Brain pericyte (primary cell): ENCODE results near the gene GATAD2B.

ENCODE experiments used
- DNase-seq: peaks from one replicate; pipeline ENCODE4 v3.0.0-alpha.2; 2012; ENCODE audit warnings: low read depth, low spot score

The GATAD2B gene

GRCh38 chr1:153951801-153952200 is 29.0 kb upstream of the GATAD2B start:
- no peak for DNase-seq

GRCh38 chr1:153951183-153951582 is 28.4 kb upstream of the GATAD2B start:
- no peak for DNase-seq

DNA sequence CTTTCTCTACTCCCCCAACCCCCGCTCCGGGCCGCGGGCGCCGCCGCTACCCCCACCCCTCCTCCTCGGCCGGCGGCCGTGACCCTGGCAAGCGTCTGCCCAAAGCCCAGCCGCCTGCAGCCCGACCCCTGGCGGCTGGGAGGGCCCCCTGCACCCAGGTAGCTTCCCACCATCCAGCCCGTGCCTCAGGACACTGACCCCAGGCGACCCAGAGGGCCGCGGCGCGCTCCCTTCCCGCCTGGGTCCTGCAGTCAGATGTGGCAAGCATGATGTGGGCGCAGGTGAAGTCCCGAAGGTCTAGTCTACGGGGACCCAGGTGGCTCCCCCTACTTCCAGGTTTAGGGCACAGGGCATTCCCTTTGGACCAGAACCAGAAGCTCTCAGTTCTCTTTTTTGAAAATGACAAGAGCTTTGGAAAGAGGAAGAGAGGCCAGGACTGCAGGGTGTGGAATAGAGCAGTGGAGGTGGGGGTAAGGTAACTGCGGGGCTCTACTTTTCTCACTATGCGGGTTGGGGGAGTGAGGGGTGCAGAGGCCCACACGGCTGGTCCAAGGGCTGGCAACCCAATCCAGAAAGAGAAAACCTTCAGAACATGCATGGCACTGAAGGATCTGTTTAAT is 24.0 kb upstream of the GATAD2B start, which contains the start of gene DENND4B:
TSS of gene DENND4B (minus strand) at position 97 of the 620 bp plus-strand sequence. CDS start 2,344 bp downstream, outside the sequence.
- no peak for DNase-seq

DNA sequence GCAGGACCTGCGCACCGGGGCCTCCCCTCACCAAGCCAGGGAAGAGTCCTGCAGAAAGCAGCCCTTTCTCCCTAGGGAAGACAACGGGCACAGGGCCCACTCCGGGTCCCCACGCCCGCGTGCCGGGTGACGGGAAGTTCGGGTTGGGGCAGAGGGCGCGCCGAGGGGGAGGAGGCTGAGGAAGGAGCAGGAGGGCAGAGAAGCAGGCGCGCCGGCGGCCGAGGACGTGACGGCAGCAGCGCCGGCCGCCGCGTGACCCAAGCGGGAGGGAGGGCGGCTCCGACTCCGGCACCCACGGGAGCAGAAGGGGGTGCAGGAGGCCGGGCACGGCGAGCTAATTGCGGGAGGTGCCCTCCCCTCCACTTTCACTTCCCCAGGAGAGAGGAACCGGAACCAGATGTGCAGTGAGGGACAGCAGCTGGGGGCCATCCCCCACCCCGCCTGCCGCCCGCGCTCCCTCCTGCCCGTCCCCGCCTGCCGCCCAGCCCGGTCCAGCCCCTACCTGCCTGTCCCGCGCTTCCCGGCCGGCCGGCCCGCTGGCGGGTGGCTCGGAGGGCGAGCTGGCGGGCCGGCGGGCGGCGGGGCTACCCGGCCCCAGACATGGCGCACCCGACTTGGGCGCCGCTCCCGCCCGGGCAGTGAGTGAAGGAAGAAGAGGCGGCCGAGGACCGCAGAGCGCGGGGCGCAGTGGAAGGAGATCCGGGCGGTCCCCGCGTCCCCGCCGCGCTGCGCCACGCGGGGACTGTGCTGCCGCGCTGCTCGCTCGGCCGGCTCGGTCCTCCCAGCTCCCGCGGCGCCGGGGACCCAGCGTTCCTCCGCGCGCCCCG is 23.2 kb upstream of the GATAD2B start:
- DNase-seq: no peak

- no peak for DNase-seq
Measured at GRCh38 chr1:153945131-153945794, 22.5 kb upstream of the GATAD2B start.

DNA sequence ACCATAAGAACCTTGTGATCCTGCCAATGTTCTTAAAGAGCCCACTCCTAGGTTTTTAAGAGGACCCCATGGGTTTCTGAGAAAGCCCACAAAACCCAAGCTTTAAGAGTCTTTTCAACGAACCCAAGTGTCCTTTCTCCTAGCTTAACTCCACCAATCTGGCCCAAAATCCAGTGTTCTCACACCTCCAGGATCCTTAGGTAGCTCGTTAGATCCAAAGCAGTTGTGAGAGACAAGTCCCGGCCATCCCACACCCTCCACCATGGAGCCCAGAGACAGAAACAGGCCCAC is 22.0 kb upstream of the GATAD2B start:
- DNase-seq: no peak

GRCh38 chr1:153944005-153944826 is 21.4 kb upstream of the GATAD2B start:
- DNase-seq: no peak

- DNase-seq: no peak
Measured at GRCh38 chr1:153942766-153943549, 20.2 kb upstream of the GATAD2B start.

GRCh38 chr1:153941826-153942725 is 19.3 kb upstream of the GATAD2B start:
- no peak for DNase-seq

DNA sequence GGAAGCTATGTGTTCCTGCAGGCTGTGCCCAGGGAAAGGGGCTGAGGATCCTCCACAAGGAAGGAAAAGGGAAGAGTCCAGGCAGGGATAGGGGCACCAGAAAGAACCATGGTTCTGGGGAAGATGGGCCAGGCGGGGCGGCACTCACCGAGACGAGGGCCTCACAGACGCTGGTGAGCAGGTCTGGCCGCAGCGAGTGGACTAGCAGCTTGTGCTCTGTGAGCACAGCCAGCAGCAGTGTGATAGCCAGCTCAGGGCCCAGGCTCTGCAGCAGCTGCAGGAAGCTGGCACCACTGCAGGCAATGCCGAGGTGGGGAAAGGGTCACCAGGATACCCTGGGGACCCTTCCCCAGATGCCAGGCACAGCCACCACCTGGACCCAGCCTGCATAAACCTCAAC is 18.0 kb upstream of the GATAD2B start:
- DNase-seq: no peak

- DNase-seq: no peak
Measured at GRCh38 chr1:153939476-153939875, 16.7 kb upstream of the GATAD2B start.

DNA sequence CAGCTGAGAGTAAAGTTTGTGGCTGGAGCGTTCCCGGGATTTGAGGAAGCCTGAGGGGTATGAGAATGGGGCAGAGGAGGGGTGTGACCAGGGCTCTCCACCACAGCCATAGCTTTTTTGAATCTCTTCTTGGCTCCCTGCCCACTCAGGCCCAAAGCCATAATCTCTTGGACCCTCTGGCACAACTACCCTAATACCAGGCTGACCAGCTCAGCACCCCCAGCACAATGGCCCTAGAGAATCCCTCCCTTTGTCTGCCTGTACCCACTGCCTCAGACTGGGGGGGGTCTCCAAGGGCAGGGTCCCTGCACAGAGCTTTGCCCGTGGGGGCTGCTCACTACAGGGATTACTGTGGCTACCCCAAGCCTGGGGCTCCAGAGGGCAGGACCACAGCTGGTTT is 16.2 kb upstream of the GATAD2B start:
- no peak for DNase-seq

DNA sequence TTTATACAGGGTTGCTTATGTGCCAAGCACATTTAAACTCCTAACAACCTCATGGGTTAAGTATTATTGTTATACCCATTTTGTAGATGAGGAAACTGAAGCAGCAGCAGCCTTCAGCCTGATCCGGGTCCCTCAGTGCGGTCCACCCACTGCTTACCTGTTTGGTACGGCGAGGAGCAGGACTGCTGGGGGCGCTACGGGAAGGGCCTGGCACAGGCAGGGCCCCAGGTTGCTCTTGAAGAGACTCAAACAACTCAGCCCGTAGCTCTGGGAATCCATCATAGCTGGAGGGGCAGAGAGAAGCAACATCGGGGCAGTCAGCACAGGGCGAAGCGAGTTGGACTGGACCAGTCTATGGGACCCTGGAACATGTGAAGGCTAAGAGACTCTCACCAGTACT is 14.6 kb upstream of the GATAD2B start:
- DNase-seq: no peak

DNA sequence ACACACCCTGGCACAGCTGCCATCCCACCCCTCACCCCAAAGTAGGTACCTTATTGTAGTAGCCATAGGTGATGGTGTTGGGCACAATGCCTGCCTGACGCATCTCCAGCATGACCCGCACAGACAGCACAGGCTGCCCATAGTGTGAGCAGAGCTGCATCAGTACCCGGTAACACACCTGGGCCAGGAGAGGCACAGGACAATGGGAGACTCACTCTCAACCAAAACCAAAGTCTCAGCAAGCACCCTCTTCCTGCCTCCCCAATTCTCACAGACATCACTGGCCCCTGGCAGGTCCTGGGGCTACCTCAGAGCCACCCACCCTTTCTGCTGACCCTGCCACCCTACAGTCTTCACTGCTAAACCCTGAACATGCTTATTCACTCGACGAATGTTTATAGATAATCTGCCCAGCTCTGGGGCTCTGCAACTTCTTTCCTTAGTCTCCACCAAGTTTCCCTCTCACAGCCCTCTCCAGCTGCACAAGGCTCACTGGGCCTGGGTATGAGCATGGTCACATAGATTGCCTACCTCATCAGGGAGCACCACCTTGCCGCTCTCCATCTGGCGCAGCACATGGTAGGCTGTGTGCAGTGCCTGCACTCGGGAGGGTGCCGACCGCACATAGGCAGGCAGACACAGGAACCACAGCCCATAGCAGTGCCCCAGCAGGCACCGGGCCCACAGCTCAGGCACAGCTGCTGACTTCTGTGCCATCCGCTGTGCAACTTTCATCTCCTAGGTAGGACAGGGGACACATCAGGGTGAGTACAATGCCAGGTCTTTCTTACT is 13.4 kb upstream of the GATAD2B start:
- no peak for DNase-seq

- DNase-seq: no peak
Measured at GRCh38 chr1:153934746-153935145, 12.0 kb upstream of the GATAD2B start.

DNA sequence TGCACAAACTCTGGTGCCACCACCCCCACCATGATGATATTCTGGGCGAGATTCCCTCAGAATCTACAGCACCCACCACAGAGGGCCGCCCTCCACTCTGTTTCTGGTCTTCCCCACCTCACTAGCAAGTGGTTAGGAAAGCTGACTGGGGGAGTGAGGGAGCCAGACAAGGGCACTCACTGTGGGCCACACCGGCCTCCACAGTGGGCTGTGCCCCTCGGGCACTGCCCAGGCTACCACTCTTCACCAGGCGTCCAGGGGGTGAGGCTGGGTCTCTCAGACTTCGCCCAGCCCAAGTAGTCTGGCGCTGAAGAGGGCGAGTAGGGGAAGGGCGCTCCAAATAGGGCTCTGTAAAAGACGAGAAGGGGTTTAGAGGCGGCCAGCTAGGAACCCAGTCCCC is 11.2 kb upstream of the GATAD2B start:
- no peak for DNase-seq

DNA sequence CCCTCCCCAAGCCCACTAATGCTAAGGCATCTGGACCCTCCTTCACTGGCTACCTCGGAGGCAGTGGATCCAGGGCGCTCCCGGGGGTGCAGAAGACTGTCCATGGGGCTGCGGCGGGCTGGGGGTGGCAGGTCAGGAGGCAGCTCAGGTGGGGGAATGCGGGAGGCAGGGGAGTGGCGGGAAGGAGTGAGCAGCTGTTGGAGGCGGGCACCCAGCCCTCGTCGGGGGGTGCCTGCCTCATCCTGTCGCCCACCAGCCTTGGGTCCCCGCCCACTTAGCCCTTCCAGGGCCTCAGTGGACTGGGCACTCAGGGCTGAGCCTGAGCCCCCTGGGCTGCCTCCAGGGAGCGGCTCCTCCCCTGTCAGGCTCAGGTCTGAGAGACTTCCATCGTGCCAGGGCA is 10.7 kb upstream of the GATAD2B start:
- DNase-seq: no peak

- no peak for DNase-seq
Measured at GRCh38 chr1:153932156-153933131, 9.7 kb upstream of the GATAD2B start.
